ENCODE results near the gene PYY.
A peak's percentile ranks its signal among the peaks of the same experiment; 100 is the strongest.
"Not testable (repeated sequence)": the region's sequence is repeated elsewhere in the genome, so short reads cannot be mapped to it uniquely, and the experiment has no call there.

Gene PYY

GRCh38 chr17:43945074-43945829 lies 8.5 kb downstream of the PYY start:
- DNase-seq (ENCODE audit: low spot score), result no peak

GRCh38 chr17:43942051-43942685 lies 11.6 kb downstream of the PYY start, which contains the start of gene PPY:
Gene PPY, minus strand, starts transcription at chr17:43942476. Its CDS starts 822 bp downstream, at chr17:43941654.
- no peak for DNase-seq (ENCODE audit: low spot score)

DNA sequence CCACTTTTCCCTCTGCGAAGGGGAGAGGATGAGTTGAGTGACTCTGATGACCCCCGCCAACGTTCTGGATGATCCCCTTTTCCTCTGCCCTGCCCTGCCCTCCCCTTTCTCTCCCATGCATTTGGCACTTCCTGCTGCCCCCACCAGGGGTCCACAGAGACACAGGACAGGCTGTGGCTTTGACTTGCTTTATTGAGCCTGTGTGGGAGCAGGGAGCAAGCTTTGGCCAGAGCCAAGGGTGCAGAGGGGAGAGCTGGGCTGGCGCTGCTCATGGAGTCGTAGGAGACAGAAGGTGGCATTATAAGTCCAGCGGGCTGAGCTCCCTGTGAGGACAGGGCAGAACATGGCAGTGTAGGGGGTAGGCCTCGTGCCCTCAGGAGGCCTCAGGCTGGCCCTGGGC lies 13.1 kb downstream of the PYY start:
- peak; percentile 23 for DNase-seq (ENCODE audit: low spot score)

DNA sequence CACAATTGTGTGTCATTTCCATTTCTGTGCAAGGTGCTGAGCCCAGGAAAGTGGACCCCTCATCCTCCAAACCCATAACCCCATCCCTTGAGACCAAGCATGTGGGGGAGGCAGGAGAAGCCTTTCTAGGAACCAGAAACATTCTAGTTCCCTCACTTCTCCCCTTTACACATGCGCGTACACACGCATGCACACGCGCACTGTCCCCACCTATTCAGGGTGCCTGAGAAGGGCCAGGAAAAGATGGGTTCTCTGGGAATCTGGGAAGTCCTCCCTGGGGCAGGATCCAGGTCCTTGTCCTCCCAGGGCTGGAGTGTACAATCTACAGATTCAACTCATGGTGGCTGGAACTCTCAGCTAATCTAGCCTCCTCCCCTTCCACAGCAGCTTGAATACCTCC lies 13.9 kb downstream of the PYY start:
- no peak for DNase-seq (ENCODE audit: low spot score)

GRCh38 chr17:43939452-43939851 lies 14.3 kb downstream of the PYY start:
- DNase-seq (ENCODE audit: low spot score), result not testable (repeated sequence)

GRCh38 chr17:43938838-43939182 lies 14.9 kb downstream of the PYY start:
- no peak for DNase-seq (ENCODE audit: low spot score)

- DNase-seq (ENCODE audit: low spot score), result no peak
Measured at GRCh38 chr17:43936434-43936833, 17.3 kb downstream of the PYY start.

DNA sequence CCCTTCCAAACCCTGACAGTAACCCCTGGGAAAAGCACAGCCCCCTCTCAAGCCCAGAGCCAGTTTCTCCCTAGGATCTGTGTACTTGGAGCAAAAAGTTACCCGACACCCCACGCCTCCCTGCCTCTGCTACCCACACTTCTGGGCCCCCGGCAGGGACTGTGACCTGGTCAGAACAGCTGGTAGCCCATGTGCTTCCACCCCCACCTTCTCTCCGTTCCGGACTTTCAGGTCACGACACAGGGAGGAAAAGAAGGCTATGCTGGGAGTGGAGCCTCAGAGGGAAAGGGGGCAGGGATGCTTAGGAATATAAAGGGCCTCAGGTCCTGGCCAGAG lies 17.8 kb downstream of the PYY start:
- DNase-seq (ENCODE audit: low spot score), result no peak

DNA sequence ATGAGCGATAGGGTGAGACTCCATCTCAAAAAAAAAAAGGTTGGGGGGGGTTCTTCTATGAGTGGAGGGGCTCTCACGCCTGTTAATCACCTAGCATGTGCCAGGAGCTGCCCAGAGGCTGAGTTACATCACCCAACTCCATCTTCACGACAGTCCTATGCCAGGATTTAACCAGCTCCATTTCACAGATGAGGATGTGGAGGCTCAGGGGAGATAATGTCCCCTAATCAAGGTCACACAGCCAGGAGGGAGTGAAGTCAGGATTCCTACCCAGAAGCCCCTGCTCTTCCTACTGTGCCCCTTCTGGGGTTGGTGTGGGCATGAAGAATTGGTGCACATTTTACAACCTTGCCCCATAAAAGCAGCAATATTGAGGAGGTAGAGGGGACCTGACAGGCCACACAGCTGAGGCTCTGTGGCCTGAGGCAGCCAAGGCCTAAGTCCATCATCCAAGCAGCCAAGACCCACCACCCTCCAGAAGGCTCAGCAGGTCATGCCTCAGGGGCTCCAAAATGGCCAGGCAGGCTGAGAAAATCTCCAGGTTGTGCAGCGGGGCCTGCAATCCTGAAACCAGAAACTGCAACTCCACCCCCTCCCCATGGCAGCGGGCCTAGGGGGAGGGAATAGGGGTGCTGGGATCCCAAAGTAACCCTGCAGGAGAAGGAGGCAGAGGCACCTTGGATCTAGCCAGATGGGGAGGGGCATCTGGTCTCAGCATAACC lies 18.4 kb downstream of the PYY start:
- no peak for DNase-seq (ENCODE audit: low spot score)

DNA sequence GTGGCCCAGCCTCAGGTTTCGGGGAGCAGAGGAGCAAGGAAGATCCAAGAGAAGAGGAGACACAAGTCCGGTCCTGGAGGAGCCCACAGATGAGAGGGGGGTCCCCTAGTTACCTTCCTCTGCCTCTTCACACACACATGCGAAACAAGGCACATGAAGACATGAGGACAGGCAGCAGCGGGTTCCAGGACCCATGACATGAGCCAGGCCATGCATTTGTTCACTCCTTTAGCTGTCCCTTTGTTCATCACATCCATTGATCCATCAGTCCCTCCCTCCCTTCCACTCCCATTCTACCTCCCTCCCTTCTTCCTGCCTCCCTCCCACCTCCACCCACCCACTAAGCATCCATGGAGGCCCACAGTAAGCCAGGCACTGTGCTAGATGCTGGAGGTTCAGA lies 20.8 kb downstream of the PYY start:
- DNase-seq (ENCODE audit: low spot score), result no peak

DNA sequence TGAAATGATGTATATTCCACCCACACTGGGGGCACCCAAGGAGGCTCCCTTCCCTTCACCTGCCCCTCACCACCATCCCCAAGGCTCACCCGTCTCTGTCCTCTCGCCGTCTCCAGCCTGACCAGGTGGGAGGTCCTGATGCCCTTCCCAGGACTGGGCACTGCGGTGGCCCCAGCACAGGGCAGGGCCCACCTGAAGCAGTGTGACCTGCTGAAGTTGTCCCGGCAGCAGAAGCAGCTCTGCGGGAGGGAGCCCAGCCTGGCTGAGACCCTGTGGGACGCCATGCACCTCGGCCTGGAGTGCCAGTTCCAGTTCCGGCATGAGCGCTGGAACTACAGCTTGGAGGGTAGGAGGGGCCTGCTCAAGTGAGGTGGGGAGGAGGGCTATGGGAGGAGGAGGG lies 21.4 kb downstream of the PYY start:
- no peak for DNase-seq (ENCODE audit: low spot score)

DNA sequence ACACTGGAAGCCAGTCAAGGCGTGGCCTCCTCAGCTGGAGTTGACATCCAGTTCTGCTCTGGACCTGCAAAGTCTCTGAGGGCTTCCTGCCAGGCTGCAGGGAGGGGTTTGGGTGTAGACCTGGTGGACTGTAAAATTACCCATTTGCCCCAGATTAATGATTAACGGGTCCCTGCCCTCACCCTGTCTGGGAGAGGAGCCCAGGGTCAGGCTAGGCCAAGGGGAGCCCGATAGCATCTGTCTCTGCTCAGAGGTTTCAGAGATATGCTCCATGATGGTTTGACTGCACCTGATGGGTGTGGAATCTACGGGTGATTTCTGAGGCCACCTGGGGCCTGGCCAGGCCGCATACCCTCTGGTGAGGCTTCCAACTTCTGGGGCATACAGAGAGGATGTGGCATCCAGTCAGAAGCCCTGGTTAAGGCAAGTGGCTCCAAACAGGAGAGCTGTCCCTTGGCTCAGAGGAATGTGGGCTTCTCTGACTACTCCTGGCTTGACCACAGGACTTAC lies 22.6 kb downstream of the PYY start:
- DNase-seq (ENCODE audit: low spot score), result no peak

DNA sequence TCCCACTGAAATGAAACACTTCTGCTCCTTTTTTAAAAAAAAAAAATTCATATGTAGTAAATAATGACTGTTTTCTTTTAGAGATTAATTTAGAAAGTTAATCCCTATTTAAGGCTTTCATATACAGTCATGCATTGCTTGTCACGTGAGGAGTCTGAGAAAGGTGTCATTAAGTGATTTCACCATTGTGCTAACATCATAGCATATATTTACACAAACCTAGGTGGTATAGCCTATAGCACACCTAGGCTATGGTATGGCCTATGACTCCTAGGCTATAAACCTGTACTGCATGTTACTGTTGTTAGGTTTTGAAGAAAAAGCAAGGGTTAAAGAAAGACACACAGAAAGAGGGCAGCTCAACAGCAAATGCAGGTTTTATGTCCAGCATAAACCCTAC lies 25.1 kb downstream of the PYY start:
- no peak for DNase-seq (ENCODE audit: low spot score)

- DNase-seq (ENCODE audit: low spot score), result not testable (repeated sequence)
Measured at GRCh38 chr17:43927929-43928328, 25.8 kb downstream of the PYY start.

DNA sequence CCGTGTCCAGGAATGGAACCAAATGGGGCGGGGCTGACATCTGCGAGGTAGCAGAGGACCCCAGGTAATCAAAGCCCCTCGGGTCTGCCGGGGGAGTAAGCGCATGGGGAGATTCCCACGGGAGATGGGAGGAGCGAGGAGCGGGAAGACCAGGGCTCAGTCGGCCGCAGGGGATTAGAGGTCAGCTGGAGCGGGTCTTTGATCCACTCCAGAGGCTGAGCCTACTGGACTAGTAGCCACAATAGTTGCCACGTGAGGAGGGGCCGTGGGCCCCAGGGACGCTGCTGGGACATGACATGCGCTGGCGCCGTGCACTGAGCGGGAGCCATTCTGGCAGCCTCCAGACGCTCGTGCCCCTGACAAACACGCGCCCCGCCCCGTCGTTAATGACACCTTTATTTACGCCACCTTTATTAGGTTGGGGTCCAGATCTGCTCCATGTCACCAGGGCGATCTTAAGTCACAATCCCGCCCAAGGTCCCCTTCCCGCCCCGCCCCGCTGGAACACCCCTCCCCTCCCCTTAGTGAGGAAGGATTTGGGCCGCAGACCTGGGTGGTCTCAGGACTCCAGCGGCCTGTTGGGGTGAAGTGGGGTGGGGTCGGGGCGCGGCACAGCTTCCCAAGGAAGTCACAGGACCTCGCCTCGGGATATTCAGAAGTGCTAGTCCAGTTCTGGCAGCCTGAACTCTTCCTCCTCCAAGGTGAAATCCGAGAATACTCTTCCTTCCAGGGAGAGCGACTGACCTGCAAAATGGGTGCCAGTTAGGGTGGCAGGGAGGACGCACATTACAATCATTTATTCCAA lies 26.5 kb downstream of the PYY start:
- DNase-seq (ENCODE audit: low spot score), result no peak

GRCh38 chr17:43924558-43924957 lies 29.2 kb downstream of the PYY start:
- DNase-seq (ENCODE audit: low spot score), result no peak

DNA sequence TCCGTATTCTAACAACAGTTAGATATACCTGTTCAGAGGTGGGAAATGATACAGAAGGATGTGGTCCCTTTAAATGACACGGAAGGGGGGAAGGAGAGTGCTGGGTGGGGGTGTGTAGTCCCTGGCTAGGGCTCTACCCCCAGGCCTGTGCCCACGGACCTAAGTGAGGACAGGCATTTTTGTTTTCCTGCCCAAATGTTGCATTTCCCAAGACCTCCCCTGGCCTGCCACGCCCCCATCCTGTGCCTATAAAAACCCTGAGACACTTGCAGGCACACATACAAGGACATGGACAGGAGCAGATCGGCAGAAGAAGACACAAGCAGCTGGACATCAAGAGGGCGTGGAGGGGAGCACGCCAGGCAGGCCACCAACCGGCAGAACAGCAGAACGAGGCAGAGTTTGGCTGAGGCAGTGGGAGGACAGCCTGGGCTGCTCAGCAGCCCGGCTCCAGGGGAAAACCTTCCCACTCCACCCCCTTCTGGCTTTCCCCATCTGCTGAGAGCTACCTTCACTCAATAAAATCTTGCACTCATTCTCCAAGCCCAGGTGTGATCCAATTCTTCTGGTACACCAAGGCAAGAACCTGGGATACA lies 33.1 kb downstream of the PYY start:
- DNase-seq (ENCODE audit: low spot score), result no peak

DNA sequence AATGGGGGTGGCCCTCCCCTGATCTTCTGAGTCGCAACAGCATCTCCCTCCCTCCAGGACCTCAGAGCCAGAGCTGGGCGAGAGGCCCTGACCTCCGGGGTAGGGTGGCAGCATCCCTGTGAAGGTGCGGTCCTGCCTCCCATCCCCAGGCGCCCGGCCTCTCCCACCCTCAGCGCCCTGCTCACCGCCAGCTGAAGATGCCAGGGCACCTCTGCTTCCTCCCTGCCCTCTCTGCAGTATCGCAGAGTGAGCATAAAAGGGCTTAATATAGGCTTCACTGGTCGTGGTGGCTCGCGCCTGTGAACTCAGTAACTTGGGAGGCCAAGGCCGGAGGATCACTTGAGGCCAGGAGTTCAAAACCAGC lies 35.7 kb downstream of the PYY start:
- DNase-seq (ENCODE audit: low spot score), result no peak

DNA sequence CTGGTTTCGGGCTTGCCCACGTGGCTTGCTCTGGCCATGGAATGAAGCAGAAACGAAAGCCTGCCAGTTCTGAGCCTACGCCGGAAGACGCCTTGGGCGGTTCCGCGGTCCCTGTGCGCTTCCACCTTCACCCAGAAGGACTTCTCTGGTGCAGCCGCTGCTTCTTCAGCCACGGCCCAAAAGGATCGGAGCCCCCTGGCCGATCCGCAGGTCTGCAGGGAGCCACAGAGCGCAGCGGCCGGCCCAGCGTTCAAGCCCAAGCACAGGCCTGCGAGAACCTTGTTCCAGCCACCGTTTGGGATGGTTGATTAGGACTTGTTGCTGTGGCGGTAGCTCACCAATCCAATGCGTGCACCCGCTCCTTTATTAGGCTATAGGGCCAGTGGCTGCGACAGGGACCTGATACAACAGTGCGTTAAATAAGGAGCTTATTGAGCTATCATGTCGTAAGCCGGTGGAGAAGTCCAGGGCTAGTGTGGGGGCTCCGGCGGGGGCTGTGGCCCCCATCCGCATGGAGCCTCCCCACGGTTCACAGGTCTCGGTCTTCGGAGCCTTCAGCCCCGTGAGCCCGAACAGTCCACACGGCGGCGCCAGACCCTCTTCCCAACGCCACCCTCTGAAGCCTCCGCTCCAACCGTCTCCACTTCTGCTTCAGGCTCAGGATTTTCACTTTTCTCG lies 36.3 kb downstream of the PYY start:
- DNase-seq (ENCODE audit: low spot score), result no peak

DNA sequence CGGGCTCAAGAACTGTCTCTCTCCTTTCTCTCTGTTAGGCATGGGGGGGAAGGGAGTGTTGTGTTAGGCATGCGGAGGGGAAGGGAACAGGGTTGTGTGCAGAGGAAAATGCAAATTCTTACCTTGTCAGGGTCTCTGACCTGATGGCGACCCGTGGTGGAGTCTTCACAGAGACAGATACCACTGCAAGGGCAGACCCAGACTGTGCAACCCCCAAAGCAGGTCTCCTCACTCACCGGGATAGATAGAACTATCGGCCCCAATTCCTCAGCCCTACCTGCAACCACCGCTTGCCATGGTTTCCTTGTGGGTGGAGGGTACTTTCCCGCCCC lies 36.8 kb downstream of the PYY start:
- no peak for DNase-seq (ENCODE audit: low spot score)

GRCh38 chr17:43916385-43916784 lies 37.4 kb downstream of the PYY start:
- no peak for DNase-seq (ENCODE audit: low spot score)

DNA sequence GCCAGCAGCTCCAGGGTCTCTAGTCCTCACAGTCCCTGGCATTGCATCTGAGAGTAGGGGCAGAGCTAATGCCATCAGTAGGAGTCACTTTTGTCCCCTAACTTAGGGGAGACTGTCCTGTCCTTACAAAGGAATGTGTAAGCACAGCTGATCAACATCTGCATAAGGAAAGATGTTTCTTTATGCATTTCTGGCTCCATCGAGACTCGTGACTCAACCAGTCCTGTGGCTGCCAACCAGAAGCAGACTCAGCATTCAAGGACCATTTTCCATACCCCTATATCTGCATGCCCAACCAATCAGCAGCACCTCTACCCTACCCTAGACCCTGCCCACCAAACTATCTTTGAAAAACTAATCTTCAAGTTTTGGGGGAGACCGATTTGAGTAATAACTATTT lies 38.2 kb downstream of the PYY start:
- no peak for DNase-seq (ENCODE audit: low spot score)

All from hematopoietic multipotent progenitor cell treated with erythropoietin and hydrocortisone succinate and interleukin-3 and kit ligand, for 15 days (in vitro differentiated cells).